Endothelial cell (in vitro differentiated cells): ENCODE data around the gene REG4. TPM values are rescaled to one million over a fixed set of nuclear protein-coding genes. Genes with fewer than 3 reads are reported as not detected.

Experiments
- DNase-seq: peaks from one replicate; pipeline ENCODE4 v3.0.0; 2021; ENCODE audit warnings: low spot score
- H3K27ac Mint-ChIP-seq: one replicate; pipeline ENCODE4 v1.8.0; 2021; ENCODE audit warnings: mixed read lengths, inconsistent platforms; ENCODE audit not compliant: unreplicated experiment
- H3K27me3 Mint-ChIP-seq: one replicate; pipeline ENCODE4 v1.8.0; 2021; ENCODE audit warnings: mild to moderate bottlenecking, moderate library complexity, mixed read lengths, inconsistent platforms; ENCODE audit not compliant: unreplicated experiment
- H3K36me3 Mint-ChIP-seq: one replicate; pipeline ENCODE4 v1.8.0; 2021; ENCODE audit warnings: mild to moderate bottlenecking, low read depth, mixed read lengths, inconsistent platforms; ENCODE audit not compliant: unreplicated experiment
- H3K4me1 Mint-ChIP-seq: one replicate; pipeline ENCODE4 v1.8.0; 2021; ENCODE audit warnings: mild to moderate bottlenecking, mixed read lengths, inconsistent platforms; ENCODE audit not compliant: unreplicated experiment
- H3K4me3 Mint-ChIP-seq: one replicate; pipeline ENCODE4 v1.8.0; 2021; ENCODE audit warnings: mild to moderate bottlenecking, mixed read lengths, inconsistent platforms; ENCODE audit not compliant: unreplicated experiment
- H3K9me3 Mint-ChIP-seq: one replicate; pipeline ENCODE4 v1.8.0; 2021; ENCODE audit warnings: mixed read lengths, inconsistent platforms; ENCODE audit not compliant: unreplicated experiment
- CTCF ChIP-seq: fragments of 200-600 bp; sonication (generic); IDR thresholded peaks from one replicate; pipeline ENCODE4 v1.5.0; 2021; ENCODE audit warnings: antibody characterized with exemption; ENCODE audit not compliant: unreplicated experiment
- total RNA-seq: library from RNA; stranded (reverse); fragmentation: NEBNext Ultra II Directional; extraction: Animal tissue kit (Norgen Biotek cat#: 25700); gene quantifications from one replicate; pipeline ENCODE4 v1.2.1, GENCODE V29; 2021; ENCODE audit not compliant: unreplicated experiment

Gene REG4
- total RNA-seq, 1 donor from 2014 or later: not detected

GRCh38 chr1:119811985-119812557 lies 811 bp upstream of the REG4 start:
- Mint-ChIP-seq H3K9me3 (no peaks in the 10 kb centered on the region), H3K36me3 (no peaks in the 10 kb centered on the region), H3K4me3 (no peak overlapping the region), H3K4me1 (no peaks in the 10 kb centered on the region), H3K27me3 (no peaks in the 10 kb centered on the region), H3K27ac (no peak overlapping the region)
- DNase-seq: no peak
- TF ChIP-seq CTCF: no peak

GRCh38 chr1:119808972-119809550 lies 2.2 kb downstream of the REG4 start:
- H3K27ac Mint-ChIP-seq: no peak overlapping the region
- H3K9me3 Mint-ChIP-seq: no peaks in the 10 kb centered on the region
- H3K4me1 Mint-ChIP-seq: no peaks in the 10 kb centered on the region

GRCh38 chr1:119808491-119808890 lies 2.8 kb downstream of the REG4 start:
- Mint-ChIP-seq H3K4me3 (no peak overlapping the region), H3K36me3 (no peaks in the 10 kb centered on the region), H3K27me3 (no peaks in the 10 kb centered on the region), H3K27ac (no peak overlapping the region), H3K4me1 (no peaks in the 10 kb centered on the region), H3K9me3 (no peaks in the 10 kb centered on the region)
- no peak for TF ChIP-seq CTCF
- no peak for DNase-seq

More at GRCh38 chr1:119808972-119809550, 2.2 kb downstream of the REG4 start:
- DNase-seq: peak; percentile 70
- TF ChIP-seq CTCF: peak; percentile 81
- Mint-ChIP-seq H3K36me3 (no peaks in the 10 kb centered on the region), H3K27me3 (no peaks in the 10 kb centered on the region), H3K4me3 (no peak overlapping the region)

GRCh38 chr1:119806489-119806888 lies 4.8 kb downstream of the REG4 start:
- no peak for TF ChIP-seq CTCF
- Mint-ChIP-seq H3K9me3 (no peaks in the 10 kb centered on the region), H3K4me1 (no peaks in the 10 kb centered on the region), H3K4me3 (no peak overlapping the region), H3K27ac (no peak overlapping the region), H3K27me3 (no peaks in the 10 kb centered on the region), H3K36me3 (no peaks in the 10 kb centered on the region)
- DNase-seq: no peak

GRCh38 chr1:119805746-119806145 lies 5.5 kb downstream of the REG4 start:
- no peak for TF ChIP-seq CTCF
- Mint-ChIP-seq H3K27ac (no peak overlapping the region), H3K4me3 (no peak overlapping the region), H3K9me3 (no peaks in the 10 kb centered on the region), H3K4me1 (no peaks in the 10 kb centered on the region), H3K27me3 (no peaks in the 10 kb centered on the region), H3K36me3 (no peaks in the 10 kb centered on the region)
- no peak for DNase-seq
